Mammary epithelial cell (primary cell): ENCODE results near the gene VPS26B.

Experiments
- EZH2 ChIP-seq: IDR thresholded peaks from 2 replicates; pipeline ENCODE4 v1.6.1; 2012; ENCODE audit warnings: low read length, inconsistent platforms, borderline replicate concordance
- TF ChIP-seq, protein P1 (sequence below), 2 donors: IDR thresholded peaks in 1 of 2; conservative IDR thresholded peaks in 1 of 2; 2 replicates each; pipeline ENCODE4 v1.5.1; 2011 to 2012; ENCODE audit warnings: inconsistent platforms in 2 of 2, low read length in 2 of 2, mild to moderate bottlenecking in 2 of 2, control low read depth in 1 of 2, low read depth in 1 of 2; ENCODE audit not compliant: insufficient read depth in 1 of 2; ENCODE audit errors: extremely low read depth in 1 of 2

GRCh38 chr11:134275534-134276395, 51.3 kb downstream of the VPS26B start, which contains the start of gene GLB1L3:
- TF ChIP-seq, protein P1, sequence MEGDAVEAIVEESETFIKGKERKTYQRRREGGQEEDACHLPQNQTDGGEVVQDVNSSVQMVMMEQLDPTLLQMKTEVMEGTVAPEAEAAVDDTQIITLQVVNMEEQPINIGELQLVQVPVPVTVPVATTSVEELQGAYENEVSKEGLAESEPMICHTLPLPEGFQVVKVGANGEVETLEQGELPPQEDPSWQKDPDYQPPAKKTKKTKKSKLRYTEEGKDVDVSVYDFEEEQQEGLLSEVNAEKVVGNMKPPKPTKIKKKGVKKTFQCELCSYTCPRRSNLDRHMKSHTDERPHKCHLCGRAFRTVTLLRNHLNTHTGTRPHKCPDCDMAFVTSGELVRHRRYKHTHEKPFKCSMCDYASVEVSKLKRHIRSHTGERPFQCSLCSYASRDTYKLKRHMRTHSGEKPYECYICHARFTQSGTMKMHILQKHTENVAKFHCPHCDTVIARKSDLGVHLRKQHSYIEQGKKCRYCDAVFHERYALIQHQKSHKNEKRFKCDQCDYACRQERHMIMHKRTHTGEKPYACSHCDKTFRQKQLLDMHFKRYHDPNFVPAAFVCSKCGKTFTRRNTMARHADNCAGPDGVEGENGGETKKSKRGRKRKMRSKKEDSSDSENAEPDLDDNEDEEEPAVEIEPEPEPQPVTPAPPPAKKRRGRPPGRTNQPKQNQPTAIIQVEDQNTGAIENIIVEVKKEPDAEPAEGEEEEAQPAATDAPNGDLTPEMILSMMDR (conservative IDR thresholded peaks at IDR 0.05 in 1 of 2, IDR thresholded peaks at IDR 0.05 in 1 of 2; ENCODE audit: extremely low read depth in 1 of 2, insufficient read depth in 1 of 2, low read depth in 1 of 2, low read length in 2 of 2), result peak; percentile 36 to 50
- TF ChIP-seq EZH2, result peak; percentile 15
